Activated CD4-positive, alpha-beta T cell treated with anti-CD3 and anti-CD28 coated beads for 4 hours (primary cell): Measurements from ENCODE around the gene EEFSEC.

Source experiments
- DNase-seq, 2 donors: peaks; one replicate each; pipeline ENCODE4 v3.0.0-alpha.2; 2020

The EEFSEC gene

DNA sequence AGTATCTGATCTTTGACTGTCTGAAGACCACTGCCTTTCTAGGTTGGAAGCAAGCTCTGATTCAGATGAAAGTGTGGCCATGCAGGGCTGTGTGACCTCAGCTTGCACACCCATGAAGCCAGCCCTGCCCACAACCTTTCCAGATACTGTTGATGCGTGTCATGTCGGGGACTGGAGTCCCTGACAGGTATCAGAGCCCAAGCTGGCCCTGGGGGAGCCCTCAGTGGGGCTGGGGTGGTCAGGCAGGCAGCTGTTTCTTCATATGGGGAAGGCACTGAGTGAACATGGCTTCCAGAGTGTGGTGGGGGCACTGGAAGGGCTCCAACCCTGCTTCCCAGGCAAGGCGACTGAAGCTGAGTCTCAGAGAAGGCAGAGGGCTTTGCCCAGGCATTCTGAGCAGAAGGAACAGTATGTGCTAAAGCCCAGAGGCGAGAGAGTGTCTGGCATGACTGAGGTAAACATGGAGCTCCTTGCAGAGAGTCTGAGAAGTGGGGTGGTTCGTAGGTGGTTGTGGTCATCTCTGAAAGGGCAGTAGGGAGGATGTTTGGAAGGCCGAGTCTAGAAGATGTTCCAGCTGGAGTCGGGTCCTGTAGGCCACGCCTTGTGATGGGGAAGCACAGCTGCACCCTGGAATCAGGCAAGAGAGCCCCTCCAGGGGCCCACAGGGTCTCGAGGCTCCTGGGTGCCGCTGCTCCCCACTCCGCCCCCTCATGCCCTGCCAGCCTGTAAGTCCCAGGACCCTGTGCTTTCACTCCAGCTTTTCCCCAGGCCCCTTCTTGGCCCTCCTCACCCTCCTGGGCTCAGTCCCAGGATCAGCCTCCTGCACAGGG is 122.2 kb downstream of the EEFSEC start:
- no peak for DNase-seq

DNA sequence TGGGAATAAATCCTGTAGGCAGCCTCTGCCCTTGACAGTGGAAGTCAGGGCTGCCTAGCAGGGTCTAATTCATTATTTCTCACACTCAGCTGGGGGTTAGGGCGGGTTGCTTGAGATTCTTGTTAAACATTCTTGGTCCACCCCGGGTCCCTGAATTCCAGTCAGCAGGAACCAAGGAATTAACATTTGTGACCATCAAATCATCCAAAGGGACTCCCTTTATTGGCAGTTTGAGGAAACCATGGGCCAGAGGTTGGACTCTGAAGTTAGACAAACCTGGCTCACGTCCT is 122.8 kb downstream of the EEFSEC start:
- no peak for DNase-seq

DNA sequence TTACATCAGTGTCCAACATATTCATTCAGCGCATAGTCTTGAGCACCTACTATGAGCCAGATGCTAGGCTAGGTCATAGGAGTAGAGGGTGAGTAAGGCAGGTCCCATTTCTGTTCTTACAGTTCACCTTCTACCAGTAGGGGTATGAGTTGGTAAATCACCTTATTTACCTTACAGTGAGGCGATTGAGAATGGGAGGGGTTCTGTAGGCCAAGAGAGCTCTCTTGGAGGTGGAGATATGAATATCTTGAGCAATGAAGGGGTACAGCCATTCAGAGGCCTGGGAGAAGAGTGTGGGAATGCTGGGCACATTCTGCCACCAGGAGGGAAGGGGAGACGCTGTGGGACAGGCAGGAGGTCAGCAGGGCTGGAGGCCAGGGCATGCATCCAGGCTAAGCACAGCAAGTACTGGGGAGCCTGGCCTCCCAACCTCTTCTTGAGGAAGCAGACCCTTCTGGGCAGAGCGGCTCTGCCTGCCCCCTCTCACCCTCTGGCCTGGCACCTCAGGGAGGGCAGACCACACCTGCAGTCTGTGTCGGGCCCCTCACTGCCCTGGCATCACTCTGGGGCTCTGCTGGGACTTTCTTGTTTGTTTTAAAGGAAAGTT is 123.4 kb downstream of the EEFSEC start:
- no peak for DNase-seq

DNA sequence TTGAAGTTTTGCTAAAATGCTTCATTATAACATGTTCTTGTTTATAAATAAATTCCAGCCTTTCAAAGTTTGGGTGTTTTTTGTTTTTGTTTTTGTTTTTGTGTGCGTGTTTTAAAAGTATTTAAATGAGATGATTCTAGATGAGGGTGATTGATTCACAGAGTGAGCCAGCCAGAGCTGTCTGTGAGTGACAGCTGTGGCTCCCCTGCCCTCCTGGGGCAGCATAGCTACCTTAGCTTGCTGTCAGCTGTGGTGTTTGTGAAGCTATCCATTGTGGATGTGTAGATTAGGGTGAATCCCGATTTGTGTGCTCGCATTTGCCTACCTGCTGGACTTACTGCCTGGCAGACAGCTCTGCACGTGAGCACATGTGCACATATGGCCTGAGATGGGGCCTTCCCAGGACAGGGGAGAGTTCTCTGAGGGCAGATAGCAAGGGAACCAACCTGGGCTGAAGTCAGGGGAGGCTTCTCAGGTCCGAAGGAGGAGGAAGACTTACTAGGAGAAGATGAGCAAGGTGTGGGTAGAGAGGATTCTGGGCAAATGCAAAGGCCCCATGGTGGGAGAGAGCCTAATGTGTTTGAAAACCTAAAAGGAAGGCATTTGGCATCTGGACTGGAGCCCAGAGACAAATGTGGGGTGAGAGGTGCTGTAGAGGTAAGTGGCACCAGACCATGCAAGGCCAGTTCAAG is 124.2 kb downstream of the EEFSEC start:
- DNase-seq, result no peak

DNA sequence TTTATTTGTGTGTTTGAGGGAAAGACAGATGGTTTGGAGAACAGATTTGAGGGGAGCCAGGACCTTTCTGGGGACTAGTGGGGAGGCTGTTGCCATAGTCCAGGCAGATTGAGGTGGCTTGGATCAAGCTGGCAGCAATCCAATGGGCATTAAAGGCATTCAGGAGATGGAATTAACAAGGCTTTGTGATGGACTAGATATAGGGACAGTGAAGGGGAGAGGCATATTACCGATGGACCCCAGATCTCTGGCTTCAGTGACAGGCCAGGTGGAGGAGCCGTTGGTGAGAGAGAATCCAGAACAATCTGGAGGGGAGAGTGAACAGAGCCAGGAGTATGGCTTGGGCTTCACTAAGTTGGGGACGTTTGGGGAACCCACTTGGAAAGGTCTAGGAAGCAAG is 124.8 kb downstream of the EEFSEC start:
- DNase-seq, result no peak

DNA sequence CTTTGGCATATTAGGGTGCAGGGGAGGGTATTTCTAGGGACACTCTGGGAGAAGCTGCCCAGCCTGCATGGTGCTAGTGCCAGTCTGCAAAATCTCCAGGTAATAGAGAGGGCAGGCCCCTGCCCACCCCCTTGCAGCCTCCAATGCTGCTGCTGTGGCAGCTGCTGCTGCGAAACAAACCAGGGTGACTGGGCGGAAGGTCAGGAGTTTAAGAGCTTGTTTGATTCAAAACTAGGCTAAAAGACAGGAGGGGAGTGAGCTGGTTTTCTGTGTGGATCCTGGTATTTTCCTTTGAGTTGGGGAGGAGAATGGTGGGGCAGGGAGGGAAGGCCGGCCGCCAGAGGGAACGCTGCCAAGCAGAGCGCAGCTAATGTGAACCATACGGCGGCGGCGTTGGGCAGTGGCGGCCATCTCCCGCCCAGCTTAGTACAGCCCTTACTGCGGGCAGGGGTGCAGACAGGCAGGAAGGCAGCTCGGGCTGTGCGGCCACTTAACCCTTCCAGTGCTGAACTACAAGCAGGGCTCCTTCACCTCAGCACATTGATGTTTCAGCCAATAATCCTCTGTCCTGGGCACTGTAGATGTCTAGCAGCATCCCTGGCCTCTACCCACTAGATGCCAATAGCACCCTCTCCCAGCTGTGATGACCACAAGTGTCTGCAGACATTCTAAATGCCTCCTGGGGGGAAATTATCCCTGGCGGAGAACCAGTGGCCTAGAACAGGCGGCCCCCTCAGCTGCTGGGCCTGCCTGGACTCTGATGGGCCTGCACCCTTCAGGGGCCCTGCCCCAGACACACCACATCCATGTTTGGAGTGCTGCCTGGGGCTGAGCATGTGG is 125.7 kb downstream of the EEFSEC start:
- DNase-seq, result no peak

DNA sequence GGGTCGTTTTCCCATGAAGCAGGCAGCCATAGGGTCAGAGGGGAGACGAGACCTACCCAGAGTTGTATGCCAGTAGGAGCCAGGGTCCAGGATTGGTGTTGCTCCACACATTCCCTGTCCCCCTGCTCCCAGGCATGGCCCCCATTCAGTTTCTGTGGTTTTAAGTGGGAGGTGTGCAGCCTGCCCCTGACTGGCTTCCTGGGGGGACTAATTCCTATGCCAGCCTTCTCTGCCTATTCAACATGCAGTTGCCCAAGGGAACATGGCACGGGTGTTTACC is 126.3 kb downstream of the EEFSEC start:
- no peak for DNase-seq

DNA sequence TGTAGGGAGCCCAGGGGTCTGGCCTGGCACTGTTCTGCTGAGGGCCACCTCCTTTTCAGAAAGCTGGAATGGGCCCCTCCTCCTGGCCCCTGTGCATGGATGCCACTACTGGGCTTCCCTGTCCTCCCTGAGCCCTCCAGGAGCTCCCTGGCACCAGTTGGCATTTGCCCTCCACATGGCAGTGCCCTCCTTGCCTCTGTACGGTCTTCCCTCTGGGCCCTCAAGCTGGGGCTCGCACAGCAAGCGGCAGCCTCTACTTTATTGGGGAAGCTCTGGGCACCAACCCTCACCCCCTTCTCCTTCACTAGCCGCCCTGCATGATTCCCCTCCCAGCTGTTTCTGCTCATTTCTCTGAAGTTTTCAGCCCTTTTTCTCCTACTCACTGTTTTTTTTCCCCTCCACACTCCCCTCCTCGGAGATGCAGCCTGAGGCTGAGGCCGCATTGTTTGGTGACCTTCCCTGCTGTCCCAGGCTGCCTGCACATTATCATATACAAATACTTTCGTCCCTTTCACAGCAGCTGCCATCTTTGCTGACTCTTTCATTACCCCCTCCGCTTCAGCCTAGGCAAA is 127.3 kb downstream of the EEFSEC start:
- no peak for DNase-seq

DNA sequence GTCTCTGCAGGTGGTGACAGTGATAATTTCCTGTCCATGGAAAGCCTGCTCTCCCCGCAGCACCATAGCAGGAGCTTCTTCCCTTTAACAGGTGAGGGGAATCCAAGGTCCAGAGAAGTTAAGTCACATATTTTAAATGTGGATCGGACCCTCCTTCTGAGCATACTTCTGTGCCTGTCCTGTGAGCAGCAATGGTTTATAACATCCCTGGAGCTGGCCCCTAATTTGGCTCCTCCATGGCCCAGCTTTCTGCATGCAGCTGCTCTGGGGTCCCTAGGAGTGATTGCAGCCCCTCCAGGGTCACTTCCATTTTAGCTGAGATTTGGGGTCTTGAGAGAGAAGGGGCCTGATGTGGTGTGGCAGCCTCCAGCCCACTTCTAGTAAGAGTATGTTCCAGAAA is 127.8 kb downstream of the EEFSEC start:
- DNase-seq, result no peak

DNA sequence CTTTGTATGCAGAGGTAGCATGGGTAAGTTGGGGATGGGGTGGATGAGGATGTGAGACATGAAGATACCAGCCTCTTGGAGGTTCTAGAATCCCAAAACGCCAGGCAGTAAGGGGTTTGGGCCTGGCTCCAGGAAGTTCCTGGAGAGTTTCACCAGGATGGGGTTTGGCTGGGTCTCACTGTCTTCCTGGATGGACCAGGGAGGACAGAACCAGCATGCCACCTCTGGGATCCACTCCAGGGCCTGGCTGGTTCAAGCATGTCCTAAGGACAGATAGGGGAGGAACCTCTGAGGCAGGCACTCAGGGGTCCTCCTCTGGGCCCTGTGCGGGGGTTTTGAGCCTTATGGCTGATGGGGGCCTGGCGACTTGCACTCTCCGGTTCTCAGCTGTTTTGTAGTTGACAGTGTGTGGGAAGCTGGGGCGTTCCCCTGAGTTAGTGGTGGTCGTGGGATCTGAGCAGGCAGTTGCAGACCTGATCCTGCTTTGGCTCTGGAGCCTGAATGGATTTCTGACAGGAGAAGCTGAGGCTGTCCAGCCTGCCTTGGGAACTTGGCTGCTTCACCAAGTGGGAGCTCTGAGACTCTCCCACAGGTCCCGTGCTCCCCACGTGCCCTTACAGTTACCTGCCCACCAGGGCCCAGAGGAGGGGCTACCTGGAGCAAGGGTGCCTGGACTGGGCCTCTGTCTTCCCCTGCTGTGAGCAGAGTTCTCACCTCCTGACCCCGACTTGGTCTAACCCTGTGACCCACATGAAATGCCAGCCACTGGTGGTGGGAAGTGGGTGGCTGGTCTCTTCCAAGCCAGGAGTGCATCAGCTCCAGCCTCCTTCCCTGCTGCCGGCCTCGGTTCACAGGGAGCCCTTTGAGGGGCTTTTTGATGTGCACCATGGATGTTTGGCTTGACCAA is 128.4 kb downstream of the EEFSEC start:
- DNase-seq, result no peak

DNA sequence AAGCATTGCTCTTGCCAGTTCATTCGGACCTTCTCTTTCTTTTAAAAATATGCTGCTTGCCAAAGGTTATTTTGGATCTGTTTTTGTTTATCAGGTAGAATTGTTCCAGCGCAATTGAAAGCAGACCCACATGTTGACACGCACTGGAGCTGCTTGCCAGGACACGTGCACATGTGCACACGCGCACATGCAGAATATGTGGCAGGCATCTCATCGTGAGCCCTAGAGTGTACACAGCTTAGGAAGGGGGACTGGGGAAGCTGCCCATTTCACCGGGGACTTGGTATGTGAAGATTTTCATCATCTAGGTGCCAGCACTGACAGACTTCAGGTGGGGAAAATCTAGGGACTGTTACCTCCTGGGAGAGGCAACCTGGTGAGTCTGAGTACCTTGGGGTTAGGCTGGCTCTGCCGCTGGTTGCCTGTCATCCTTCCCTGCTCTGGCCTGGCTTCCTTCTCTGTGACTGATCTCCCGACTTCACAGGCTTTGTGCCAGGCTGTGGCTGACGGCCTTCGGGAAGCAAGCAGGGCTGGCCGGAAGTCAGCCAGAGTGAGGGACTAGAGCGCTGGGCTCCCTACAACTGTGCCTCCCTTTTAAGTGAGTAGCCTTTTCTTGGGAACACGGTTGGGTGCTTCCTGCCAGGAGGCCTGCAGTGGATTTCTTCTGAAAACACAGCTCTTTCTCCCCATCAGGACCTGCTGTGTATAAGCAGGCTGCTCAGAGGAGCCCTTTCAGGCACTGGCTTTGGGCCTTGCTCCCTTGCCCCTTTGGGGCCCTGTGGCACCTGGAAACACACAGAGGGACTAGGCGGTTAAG is 129.3 kb downstream of the EEFSEC start:
- DNase-seq, result no peak

DNA sequence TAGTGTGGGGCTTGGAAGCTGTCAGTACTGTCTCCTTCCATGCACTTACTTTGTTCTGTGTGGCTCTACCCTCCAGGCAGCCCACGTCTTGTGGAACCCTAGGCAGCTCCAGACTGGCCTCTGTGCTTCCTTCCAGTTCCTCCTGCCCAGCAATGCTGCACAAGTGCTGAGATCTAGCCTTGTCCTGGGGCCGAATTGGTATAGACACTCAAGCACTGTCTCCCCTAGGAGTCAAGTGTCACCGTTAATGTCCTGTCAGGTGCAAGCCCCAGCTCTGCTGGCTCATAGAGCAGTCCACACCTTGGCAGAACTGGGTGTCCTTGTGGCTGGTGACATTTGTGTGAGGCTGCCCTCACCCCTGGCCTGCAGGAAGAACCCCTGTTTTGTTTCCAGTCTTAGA is 130.1 kb downstream of the EEFSEC start:
- no peak for DNase-seq

DNA sequence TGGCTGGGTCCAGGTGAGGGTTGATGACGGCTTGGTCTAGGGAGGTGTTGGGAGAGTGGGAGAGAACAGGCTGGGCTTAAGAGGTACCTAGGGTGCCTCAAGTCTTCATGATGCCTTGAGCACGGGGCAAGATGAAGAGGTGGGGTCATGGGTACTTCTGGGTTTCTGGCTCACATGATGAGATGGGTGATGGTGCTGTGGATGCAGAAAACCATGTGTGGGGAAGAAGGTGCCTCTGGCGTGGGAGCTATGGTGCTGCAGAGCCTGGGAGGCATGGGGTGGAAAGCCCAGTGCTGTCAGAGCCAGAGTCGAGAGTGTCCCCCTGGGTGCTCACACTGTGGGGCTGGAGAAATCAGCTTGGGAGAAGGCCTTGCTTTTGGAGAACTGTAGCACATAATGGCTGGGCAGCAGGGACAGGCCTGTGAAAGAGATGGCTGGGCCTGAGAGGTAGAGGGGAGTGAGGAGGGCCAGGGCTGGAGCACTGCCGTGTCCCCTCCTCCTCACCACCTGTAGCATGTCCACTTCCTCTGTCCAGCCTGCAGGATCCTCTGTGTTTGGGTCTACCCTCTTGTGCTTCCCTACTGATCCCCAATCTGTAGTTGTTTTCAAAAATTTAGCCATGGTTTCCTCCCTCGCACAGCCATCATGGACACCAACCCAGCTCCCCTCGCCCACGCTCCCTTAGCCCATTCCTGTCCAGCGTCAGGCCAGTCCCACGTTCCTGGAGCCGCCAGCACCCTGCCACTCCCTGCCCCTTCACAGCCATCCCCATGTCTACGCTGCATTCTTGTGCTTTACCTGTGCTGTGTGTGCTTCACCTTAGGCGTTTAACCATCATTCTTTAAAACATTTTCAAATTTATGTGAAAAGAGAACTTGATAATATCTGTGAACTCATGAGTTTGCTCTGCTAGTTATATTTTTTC is 132.0 kb downstream of the EEFSEC start:
- no peak for DNase-seq

DNA sequence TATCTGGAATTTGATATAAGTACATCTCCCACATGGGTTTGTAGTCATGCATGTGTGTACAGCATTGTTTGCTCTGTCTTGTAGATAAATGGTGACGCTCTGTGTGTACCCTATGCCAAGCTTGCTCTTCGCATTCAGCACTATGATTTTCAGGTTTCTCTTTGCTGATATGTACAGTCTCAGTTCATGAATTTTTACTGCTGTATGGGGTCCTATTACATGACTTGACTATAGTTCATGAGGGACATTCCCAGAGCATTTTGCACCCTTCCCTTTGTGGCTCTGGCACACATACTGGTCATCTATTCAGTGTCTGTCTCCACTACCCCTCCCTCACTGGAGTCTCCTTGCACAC is 132.7 kb downstream of the EEFSEC start:
- DNase-seq, result no peak

DNA sequence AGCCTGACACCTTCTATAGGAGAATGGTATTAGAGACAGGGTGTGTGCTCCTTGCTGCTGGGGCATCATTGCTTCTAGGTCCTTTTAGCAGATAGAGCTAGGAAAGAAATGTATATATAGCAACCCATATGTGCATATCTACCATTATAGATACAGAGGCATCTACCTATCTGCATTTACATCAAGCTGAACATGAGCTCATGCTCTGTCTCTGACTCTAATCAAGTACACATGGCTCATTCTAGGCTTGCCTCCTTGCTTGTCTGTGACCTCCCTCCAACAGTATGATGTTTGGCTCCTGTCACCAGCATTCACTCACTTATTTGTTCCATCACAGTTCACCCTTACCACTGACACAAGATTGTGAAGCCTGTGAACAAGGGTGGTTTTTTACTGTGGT is 133.4 kb downstream of the EEFSEC start:
- DNase-seq, result no peak

DNA sequence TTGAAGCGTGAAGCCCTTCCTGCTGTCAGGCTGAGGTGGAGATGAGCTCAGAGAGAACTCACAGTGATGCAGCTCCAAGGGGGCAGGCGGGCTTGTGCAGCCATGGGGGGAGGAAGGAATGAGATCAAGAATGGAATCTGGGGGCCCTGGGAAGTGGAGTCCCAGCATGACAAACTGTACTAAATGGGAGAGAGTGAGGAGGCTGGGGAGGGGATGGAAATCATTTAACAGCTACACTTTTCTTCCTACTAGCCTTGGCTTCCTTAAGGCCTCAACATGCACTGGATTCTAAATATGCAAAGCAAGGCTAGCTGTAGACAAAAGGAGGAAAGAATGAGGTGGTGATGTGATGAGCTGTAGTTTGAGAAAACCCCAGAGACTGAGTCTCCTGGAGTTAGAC is 133.9 kb downstream of the EEFSEC start:
- no peak for DNase-seq

DNA sequence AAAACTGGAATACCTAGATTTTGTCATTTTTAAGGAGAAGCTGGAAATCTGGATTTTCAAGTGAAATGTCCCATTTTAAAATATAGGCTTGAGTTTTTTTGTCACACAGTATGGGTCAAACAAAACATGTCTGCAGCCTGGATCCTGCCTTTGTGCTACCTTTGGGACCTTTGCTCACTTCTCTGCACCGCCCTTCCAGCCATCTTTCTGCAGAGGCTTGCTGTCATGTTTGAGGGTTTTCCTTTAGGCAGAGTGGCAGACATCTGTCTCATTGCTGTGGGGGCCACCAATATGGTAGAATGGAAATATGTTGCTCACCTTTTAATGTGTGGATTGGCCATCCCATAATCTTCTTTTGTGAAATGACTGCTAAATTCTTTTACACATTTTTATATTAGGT is 136.3 kb downstream of the EEFSEC start:
- DNase-seq, result no peak

DNA sequence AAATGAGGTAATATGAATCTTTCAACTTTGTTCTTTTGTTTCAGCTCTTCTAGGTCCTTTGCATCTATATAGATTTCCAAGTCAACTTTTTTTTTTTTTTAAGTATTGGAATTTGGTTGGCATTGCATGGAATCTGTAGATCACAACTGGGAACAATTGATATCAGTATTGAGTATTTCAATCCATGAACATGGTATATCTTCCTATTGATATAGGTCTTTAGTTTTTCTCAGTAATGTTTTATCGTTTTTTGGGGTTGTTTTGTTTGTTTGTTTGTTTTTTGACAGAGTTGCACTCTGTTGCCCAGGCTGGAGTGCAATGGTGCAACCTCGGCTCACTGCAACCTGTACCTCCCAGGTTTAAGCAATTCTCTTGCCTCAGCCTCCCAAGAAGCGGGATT is 137.2 kb downstream of the EEFSEC start:
- DNase-seq, result no peak

DNA sequence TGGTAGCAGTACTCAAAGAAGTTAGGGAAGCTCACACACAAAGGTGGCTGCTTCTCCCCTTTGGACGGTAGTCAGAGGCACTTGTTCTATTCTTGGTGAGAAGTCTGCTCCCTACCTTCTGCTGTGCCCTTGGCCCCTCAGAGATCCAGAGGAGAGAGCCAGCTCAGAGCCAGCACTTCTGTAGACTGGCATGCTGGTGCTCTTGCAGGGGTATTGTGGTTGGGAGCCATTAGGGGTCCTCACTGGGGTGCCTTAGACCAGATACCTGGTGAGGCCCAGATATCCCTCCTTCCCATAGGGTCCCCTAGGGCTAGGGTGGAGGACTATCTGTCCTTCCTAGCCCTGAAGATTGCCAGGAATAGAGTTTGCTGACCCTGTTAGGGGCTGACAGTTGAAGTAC is 140.6 kb downstream of the EEFSEC start:
- no peak for DNase-seq

DNA sequence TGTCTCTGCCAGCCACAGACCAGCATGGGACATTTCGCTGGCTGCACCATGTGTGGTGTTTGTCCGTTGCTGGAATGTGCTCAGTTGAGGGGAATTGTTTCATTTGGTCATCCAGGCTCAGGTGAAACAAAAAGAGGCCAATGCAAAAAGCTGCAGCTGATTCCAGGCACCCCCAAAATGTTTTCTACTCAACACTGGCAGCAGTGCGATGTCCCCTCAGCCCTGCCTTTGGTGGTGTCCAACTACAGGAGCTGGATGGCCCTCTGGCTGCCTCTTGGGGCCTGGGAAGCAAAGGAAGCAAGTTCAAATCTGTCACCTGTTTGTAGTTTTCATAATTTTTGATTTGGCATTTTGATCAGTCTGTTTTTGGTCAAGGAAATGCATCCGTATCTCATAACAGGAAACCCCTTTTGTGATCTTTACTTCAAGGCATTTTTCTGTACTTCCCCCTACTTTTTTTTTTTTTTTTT is 141.8 kb downstream of the EEFSEC start:
- DNase-seq, result no peak
